A549 (cell line): ENCODE results near the gene ZSCAN12.

Experiments used
- CTCF ChIP-seq: fragments of >200 bp; sonication (Bioruptor Twin); formaldehyde crosslinking; IDR thresholded peaks from 3 replicates; pipeline ENCODE4 v1.5.1; 2016
- FOSL2 ChIP-seq, 2 experiments: fragments of 450-650 bp in 1 of 2; fragments of >200 bp in 1 of 2; sonication (Bioruptor Twin) in 1 of 2; formaldehyde crosslinking; IDR thresholded peaks; 2 replicates each; pipeline versions ENCODE4 v1.5.0 to v1.6.1; 2016 to 2020; ENCODE audit warnings: mild to moderate bottlenecking in 1 of 2, moderate library complexity in 1 of 2
- MAZ ChIP-seq: fragments of 150-350 bp; IDR thresholded peaks from 2 replicates; pipeline ENCODE4 v1.6.1; 2014; ENCODE audit warnings: antibody characterized with exemption, low read depth, low read length, borderline replicate concordance
- NR3C1 ChIP-seq: fragments of >200 bp; sonication (Bioruptor Twin); formaldehyde crosslinking; IDR thresholded peaks from 3 replicates; pipeline ENCODE4 v1.6.1; 2017

GRCh38 chr6:28356666-28357020 is 42.9 kb downstream of the ZSCAN12 start:
- TF ChIP-seq CTCF (no peak), MAZ (no peak), NR3C1 (no peak), FOSL2 (IDR thresholded peaks at IDR 0.05) (no peak), FOSL2 (CRISPR knock-in tag; IDR thresholded peaks at IDR 0.05) (no peak)
